Bone marrow (tissue), 2 donors: ENCODE results near the gene CHN2.

Source experiments
- DNase-seq, 2 donors: peaks; one replicate each; lab custom pipeline; 2025; lab: John Stamatoyannopoulos, UW

Gene CHN2

DNA sequence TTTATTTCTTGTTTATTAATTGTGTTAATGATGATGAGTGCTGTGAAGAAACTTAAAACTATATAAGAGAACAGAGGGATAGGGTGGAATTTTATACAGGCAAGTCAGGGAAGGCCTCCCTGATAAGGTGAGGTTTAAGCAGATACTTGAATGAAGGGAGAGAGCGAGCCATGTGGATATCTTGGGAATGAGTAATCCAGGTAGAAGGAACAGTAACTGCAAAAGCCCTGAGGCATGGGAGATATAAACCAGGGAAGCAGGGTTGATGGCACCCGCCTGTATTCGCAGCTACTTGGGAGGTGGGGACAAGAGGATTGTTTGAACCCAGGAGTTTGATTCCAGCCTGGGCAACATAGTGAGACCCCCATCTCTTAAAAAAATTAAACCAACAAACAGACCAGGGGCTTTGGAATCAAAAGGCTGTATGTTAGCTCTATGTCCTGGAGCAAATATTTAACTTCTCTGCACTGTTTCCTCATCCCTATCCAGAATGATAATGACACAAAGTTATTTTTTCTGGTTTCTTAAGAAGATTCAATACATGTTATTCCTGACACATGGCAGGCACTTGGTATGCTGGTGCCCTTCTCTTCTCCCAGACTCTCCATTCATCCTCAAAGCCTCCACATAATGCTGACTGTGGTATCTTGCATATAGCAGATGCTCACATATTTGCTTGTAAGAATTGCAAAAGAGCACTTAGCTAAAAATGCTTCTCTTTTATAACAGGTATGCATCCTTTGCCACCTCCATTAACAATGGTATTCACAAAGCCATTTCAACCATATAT lies 169.3 kb downstream of the CHN2 start:
- DNase-seq: no peak

DNA sequence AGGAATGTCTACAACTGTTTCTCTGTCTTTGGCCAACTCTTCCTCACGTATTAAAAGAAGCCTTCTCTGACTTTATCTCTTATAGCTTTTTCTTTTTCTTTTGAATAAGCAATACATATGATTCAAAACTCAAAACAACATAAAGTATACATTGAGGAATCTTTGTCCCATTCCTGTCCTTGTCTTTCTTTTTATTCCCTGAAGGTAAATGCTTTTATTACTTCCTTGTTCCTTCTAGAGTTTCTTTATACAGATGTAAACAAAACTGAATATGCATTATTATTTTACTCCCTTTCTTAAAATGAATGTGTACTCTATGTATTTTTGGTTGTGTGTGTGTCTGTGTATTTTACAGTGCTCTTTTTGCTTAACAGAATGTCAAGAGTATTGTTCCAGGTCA lies 170.1 kb downstream of the CHN2 start:
- DNase-seq: no peak

DNA sequence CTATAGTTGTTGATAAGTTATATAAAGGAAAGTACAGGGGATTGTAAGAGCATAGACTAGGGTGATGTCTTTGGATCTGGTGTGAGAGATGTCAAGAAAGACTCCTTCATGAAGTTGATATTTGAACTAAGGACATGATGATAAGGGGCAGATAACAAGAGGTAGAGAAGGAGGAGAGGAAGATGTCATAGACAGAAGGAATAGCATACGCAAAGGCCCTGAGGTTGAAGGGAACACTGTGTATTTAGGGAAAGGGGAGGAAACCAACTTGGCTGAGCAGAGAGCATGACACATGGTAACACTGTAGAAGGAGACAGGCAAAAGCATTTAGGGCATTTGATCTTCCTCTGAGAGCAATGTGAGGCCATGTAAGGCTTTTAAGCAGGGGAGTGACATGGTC lies 170.8 kb downstream of the CHN2 start:
- no peak for DNase-seq

DNA sequence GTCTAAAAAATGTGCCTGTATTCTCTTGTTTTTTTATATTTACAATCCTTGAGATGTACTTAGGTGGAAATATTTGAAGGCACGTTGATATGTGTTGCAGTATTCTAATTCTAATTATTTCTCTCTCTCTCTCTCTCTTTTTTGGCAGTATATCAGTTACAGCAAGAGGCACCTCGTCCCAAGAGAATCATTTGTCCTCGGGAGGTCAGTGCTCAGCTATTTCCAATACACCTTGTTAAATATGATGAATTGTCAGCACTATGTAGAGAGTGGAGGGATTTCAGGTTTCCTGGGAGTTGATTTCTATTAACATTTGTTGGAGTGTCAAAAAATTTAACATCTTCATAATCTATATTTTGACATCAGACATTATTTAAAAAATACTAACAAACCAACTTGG lies 173.2 kb downstream of the CHN2 start:
- DNase-seq: no peak

DNA sequence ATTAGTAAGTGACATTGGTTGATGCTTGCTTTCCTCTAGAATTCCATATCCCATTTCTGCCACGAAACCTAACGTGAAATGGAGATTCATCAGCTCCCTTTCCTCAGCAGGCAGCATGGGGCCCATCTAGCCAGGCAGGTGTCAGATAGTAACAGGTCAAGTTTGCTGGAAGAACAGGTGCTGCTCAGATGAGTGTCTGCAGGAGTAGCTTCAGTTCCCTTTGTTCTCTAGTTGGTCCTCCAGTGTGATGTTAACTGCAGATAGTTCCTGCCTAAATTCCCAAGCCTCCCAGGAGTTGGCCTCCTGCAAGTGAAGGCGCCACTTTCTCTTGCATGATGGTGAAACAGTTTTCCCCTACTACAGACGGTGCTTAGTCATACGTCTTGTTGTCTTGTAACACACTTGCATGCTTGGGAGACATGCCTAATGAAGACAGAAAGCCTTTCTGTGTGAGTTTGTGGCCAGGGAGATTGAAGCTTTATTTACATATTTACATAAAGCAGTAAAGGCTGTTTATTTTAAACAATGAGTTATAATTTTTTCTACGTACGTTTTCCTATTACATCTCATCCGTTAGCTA lies 175.4 kb downstream of the CHN2 start:
- no peak for DNase-seq

DNA sequence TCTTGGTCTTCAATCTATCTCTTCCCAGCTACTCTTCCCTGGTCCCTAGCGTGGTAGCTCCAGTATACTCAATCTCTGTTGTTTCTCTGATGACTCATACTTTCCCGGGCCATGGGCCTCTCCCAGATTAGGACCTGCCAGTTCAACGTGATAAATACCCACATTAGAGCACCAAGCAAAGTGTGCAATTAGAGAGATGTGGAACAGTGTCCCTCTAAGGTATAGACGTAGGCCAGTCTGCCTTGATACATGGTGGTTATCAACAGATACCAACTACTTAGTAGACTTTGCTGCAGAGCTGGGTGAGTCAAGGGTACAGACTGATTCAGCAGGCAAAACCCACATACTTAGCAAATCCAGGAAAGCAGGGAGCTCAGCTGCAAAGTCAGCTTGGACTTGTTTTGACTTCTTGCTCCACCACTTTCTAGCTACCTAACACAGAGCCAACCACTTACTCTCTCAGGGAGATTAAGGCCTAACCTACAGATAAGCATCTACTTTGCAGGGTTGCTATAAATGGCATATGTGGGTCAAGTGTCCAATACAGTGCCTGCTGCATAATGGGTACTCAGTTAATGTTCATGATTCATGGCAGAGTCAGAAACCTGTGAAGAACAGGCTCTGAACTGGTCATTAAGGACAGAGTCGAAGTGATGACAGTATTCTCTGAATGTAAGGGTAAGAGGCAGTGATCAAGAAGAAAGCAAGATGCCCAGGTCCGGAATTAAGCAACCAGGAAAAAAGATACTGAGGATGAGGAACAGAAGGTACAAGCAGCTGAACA lies 176.1 kb downstream of the CHN2 start:
- no peak for DNase-seq

DNA sequence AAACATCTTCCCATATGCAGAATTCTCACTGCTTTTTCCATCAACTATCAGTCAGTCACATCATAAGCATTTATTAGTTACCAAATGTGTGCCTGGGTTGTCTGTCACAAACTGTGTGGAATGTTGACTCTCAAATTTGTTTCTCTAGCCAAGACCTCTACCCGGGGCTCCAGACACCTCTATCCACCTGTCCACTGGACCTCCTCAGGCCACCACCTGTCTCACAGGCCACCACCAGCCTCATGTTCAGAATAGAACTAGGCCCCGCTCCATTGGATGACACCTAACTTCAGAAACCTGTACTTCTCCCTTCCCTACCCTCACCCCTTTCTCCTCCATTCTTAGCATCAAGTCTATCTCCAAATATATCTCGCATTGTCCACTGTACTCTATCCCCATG lies 176.9 kb downstream of the CHN2 start:
- DNase-seq: no peak

DNA sequence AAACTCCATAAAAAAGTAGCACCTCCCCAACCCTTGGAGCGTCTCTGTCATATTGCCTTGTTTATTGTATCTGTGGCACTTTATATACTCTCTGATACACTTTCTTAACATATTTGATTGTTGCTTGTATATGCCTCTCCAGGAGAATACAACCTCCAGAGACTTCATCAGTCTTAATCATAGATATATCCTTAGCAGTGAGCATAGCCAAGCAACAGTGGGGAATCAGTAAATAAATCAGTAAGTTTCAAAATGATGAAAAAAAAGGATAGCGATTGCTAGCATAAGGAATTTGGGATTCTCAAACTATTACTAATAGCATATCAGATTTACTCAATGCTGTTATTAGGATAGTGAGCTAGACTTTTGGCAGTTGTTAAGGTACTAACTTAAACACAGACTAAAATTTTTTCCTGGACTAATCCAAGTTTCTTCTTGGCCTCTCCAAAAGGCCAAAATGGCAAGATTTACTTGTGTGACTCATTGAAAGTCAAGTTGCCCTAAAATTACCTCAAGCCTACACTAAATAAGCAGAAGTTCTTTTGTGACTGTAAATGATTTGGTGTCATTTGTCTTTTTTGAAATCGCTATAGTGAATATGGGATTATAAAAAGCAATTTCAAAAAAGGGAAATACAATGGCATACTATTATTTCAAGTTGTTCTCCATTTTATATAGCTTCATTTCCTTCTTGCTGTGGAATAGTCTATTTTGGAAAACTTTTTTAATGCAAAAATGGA lies 177.9 kb downstream of the CHN2 start:
- DNase-seq: no peak

DNA sequence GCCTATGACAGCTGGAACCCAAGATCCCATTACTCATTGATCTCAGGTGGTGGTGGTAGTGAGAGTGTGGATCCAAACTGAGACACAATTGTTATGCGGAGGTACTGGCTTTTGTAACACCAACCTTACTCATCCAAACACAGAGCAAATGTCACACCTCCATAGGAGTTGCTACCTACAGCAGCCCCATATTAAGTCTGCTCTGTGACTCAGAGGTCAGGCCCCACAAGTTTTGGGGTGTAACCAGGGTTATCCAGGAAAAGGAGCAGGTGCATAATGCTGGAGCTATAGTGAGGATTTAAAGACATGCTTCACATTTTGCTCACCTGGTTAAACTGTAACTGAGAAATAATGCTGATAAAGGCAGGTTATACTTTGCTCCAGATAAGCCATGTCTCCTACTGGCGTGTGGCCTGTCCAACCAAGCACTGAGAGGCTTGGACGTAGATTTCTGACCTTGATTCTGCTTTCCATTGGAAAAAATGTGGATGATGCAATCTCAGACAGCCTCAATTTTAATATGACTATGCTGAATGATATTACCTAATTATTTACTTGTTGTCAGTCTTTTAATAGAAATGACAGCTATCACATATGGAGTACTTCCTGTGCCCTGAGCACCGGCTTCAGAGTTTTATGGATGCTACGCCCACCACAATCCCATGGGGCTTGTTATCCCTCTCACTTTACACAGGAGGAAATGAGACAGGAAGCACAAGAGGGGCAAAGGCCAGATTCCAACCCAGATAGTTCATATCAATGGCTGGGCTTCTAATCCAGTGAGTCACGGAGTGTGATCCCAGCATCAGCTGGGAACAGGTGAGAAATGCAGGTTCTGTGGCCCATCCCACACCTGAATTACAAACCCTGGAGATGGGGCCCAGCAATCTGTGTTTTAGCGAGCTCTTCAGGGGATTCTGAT lies 181.3 kb downstream of the CHN2 start:
- no peak for DNase-seq

DNA sequence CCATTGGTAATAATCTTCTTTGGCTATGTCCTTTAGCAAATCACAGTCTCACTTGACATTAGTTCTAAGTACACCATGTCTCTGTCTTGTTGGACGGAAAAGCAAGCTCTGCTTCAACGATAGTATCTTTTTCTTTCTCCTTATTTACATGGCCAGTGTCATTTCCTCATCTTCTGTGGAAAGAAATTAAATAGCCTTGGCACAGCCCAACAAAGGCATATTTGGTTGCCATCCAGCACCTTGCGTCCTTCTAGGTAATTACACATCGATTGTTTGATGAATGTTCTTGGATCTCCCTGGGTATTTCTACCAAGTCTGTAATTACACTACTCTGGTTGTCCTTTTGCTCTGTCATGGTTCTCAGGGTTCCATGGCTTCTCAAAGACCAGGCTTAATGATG lies 183.1 kb downstream of the CHN2 start:
- DNase-seq: no peak

DNA sequence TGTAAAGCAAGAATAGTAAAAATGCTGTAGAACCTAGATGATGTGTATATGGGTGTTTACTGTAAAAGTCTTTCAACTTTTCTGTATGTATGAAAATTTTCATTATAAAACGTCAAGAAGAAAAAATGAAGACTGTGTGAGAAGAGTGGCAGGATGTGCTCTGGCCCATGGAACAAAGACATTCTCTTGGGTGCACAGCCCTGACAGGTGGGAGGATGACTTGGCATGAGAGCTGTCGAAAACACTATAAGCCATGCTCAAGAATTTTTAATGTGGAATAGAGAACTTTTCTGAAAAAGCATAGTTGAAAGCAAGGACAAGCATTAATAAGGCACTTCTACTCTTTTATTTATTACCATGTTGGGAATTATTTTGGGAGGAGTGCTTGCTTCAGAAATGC lies 185.0 kb downstream of the CHN2 start:
- DNase-seq: no peak

DNA sequence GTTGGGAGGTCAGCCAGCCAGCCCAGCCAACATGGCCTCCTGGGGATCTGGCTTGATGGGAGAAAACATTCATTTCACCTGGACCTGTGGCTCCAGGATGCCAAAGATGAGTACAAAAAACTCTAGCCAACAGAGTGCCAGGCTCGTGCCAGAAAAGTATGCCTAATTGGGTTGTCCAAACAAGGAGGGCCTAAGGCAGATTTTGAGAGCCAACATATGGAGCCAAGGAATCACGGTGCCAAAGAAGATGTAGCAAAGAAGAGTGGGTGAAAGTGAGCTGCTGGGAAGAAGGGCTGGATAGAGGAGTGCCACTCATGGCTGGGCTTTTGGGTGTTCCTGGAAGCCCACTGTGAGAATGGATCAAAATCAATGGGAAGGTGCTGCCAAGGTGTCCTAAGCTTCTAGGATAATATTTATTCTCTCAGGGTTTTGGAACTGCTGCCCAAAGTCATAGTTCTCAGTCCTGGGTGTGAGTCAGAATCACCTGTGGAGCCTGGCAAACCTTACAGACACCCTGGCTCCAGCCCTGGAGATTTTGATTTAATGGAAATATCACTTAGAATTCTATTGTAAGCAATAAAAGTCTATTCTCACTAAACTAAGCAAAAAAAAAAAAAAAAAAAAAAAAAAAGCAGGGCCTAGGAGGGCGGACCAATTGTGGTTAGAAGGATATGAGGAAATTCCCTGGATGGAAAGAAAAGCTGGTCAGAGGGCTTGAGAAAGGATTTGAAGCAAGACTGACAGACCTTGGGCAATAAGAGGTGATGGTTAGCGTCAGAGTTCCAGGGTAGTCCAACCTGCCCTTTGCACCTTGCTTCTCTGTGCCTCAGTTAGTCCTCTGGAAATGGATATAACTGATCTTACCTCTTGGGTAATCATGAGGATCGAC lies 186.9 kb downstream of the CHN2 start:
- no peak for DNase-seq

DNA sequence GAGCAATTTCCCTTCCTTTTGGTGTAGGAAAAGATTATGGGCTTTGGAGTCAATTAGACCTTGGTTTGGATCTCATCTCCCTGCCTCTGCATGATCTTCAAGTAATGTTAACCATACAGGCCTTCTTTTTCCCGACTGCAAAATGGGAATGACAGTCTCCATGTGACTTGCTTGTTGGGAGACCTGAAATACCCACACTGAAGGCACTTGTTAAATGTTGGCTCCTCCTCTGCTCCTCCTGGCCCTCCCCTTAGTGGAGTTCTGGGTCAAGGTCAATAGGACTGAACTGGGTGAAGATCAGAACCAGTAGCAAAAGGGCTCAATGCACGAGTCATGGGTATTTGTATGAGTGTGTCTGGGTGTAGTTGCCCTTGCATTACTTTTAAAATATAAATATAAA lies 189.7 kb downstream of the CHN2 start:
- DNase-seq: no peak

DNA sequence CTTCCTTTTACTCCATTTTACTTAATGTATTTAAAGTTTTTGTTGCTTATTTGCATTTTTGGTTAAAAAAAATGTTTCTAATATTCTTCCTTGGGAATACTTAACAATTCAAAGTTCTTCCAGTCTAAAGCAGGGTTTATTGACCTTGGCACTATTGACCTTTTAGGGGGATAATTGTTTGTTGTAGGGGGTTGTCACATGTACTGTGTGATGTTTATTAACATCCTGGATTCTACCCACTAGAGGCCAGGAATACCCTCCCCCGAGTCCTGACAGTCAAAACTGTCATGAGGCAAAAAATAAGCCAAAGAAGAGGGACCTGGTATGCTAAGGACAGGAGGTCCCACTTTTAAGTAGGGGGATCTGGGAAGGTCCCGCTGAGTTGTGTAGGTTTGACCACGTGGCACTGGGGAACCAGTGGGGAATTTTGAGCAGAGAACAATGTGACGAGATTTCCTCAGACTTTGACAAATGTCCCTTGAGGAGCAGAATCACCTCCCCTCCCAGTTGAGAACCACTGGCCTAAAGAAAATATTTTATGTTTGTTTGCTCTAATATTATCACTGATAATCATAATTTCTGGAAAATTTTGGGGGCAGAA lies 190.7 kb downstream of the CHN2 start:
- no peak for DNase-seq

DNA sequence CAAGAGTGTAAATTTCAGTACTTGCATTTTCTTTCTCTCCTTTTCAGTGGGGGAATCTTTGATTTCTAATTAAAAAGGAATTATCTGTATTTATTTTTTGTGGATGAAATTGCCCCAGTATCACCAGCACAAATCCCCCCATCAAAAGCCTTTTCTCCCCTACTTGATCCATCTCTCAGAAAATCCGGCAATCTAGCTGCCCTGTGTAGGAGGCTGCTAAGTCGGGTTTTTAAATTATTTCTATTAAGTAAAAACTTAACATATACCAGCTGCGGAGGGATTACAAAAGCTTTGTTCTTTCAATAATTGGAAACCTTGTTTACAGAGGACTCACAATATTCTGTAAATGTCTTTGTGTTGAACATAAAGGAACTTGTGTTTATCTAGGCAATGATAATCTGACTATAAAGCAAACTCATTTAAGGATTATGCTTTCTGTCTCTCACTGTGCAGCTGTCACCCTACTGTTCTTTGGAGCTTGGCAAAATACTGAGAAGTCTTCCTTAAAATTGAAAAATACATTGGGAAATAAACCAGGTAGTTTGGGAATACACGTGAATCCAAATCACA lies 191.7 kb downstream of the CHN2 start:
- DNase-seq: no peak

DNA sequence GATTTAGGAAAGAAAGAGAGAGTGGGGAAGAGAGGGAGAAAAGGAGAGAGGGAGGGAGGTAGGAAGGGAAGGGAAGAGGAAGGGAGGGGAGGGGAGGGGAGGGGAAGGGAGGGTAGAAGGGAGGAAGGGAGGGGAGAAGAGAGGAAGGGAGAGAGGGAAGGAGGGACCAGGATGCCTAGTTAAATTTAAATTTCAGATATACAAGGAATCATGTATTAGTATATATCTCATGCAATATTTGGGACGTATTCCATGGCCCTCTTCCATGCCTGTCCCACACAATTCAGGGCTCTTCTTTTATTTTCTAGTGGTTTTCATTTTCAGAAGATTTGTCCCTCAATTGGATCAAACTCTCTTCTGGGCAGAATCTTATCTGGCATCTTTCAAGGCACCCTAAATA lies 196.7 kb downstream of the CHN2 start:
- DNase-seq: no peak

DNA sequence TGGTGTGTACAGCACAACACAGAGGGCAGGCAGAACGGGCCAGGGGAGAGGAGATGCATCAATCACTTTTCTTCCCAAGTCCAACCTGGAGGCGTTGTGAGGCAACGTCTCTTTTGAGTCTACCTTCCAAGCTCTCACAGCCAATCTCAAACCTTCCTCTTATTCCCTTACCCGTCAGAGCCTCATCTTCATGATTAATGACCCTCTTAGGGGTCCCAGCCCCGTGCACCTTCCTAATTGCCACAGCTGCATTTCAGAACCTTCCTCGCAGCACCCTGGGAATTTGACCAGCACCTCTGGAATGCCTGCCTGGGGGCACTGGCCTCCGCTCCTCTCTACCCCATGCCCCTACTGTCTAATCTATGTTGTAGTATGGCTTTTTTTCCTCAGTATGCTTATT lies 199.7 kb downstream of the CHN2 start:
- no peak for DNase-seq

DNA sequence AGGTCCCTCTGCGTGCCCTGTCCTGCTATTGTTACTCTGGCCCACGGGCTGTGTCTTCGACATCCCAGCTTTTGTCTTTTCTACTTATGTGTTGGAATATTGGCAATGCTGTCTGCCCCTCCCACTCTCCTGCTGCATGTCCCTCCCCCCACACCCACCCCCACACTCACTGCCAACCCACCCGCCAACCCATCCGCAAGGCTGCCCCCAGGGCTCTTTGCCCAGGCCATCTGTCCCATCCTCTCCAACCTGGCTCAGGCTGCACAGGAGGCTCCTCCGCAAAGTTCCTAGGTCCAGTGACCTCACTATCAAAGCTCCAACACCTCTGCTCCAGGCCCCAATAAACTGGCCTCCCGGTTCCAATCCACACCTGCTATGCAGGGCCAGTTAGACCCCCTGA lies 202.0 kb downstream of the CHN2 start:
- DNase-seq: no peak

DNA sequence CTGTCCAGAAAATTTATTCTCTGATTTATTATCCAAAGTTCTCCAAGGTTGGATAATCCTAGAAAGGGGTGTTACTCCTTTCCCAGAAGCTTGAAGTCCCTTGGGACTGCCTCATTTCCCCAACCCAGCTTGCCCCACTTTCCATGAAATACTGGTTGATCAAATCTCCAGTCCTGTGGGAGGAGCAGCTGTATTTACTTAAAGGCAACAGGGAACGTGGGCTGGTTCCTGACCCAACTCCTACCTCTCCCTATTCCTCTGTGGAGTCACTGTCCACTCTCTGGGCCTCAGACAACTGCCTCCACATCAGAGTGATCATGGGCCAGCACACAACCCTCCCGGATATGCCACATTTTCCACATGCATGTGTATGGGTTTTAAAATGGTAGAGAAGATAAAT lies 202.8 kb downstream of the CHN2 start:
- DNase-seq: no peak

DNA sequence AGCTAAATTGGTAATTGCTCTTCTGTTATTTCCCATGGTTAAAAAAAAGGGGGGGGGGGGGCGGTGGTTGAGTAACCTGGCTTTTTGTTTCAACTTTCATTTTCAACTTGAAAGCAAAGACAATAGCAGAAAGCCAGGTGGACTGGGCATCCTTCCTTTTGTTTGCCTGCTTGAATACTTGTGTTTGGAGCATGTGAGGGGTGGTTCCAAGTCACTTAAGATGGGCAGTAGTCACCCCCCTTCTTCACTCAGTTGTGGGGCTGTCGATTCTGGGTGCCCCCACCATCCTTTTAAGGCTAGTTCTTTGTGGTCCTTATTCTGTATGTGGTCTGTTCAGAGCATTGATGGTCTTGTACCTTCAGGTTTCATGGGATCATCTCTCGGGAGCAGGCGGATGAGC lies 203.4 kb downstream of the CHN2 start:
- no peak for DNase-seq
